ENCODE data around the gene MRGPRF.
A peak's percentile ranks its signal among the peaks of the same experiment; 100 is the strongest.

The MRGPRF gene

DNA sequence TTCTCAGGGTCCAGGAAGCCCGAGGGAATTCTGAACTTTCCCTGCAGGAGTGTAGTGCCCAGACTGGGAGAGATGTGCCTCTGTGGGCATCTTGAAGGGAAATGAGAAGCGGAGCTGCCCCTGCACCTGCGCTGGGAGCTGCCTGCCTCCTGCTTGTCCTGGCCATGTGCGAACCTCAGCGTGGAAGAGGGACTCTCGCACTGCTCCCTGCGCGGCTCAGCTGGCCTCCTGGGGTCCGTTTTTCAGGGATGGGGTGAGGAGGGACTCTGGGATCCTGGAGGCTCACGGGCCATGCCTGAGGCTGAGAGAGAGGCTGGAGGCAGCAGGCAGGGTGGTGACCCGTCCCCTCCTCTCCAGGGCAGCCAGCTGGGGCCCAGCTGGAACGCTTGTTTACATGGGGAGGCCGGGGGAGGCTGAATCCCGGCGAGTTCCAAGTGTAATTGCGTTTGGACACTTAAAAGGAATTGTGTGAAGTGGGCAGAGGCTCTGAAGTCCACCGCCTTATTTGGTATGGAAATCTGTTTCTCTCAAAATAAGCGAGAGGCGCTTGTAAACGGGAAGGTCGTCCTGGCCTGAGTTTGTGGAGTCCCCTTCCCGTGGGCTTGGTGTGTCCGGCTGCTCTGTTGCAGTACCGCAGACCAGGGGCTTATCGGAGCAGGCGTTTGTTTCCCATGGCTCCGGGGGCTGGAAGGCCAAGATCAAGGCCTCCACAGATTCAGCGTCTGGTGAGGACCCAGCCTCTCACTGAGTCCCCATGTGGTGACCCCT is 1.2 kb upstream of the MRGPRF start:
- in situ Hi-C loops (cut with MboI; ENCODE audit: low pct_unique_long_range_greater_than_20kb, low sequenced_read_pairs, unreplicated experiment), result no loop called here
- DNase-seq (ENCODE audit: low spot score), result no peak
- TF ChIP-seq, protein P1, sequence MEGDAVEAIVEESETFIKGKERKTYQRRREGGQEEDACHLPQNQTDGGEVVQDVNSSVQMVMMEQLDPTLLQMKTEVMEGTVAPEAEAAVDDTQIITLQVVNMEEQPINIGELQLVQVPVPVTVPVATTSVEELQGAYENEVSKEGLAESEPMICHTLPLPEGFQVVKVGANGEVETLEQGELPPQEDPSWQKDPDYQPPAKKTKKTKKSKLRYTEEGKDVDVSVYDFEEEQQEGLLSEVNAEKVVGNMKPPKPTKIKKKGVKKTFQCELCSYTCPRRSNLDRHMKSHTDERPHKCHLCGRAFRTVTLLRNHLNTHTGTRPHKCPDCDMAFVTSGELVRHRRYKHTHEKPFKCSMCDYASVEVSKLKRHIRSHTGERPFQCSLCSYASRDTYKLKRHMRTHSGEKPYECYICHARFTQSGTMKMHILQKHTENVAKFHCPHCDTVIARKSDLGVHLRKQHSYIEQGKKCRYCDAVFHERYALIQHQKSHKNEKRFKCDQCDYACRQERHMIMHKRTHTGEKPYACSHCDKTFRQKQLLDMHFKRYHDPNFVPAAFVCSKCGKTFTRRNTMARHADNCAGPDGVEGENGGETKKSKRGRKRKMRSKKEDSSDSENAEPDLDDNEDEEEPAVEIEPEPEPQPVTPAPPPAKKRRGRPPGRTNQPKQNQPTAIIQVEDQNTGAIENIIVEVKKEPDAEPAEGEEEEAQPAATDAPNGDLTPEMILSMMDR (IDR thresholded peaks at IDR 0.05; ENCODE audit: extremely low read depth, insufficient read depth, missing control alignments), result no peak

DNA sequence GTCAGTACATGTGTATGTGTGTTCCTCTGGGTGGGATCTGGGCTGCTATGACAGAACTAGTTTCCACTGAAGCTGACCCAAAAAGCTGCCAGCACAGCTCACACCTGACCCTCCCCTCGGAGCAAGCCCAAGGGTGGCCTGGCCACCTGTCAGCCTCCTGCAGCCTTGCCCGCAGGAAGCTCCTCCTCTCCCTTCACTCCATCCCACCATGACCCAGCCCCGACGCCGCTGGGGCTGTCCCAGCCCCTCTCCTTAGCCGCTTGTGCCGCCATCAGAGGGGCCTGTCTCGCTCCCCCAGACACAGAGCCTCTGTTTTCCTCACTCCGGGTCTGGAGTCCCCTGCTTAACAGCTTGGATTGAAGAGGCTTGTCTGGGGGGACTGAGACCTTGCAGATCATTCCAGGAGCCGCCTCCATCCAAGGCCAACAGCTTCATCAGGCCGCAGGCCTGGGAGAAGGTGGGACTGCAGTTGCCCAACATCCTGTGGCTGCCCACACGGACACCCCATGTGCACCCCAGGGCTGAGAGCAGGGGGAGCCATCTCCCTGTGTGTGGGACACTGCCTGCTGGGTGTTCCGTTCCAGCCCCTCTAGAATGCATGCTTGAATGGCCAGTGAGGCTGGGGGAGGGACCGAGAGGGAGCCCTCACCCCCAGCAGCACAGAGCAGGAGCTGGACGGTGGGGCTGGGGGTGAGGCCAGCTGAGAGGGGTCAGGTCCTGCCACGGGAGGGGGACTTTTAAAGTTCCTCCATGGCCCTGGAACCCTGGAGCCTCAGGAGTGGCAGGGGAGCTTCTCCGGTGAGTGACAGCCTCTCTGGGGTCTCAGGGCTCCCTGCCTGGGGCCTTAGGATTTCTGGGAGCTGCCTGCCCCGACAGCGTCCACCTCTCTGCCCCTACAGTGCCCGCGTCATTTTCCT is 696 bp downstream of the MRGPRF start:
- TF ChIP-seq, protein P1 (IDR thresholded peaks at IDR 0.05; ENCODE audit: extremely low read depth, insufficient read depth, missing control alignments), result no peak
- no peak for DNase-seq (ENCODE audit: low spot score)
- in situ Hi-C loops (cut with MboI; ENCODE audit: low pct_unique_long_range_greater_than_20kb, low sequenced_read_pairs, unreplicated experiment), result no loop called here

- in situ Hi-C loops (cut with MboI; ENCODE audit: low pct_unique_long_range_greater_than_20kb, low sequenced_read_pairs, unreplicated experiment), result no loop called here
- TF ChIP-seq, protein P1 (IDR thresholded peaks at IDR 0.05; ENCODE audit: extremely low read depth, insufficient read depth, missing control alignments), result no peak
- DNase-seq (ENCODE audit: low spot score), result no peak
Measured at GRCh38 chr11:69011624-69012091, 1.4 kb downstream of the MRGPRF start.

- TF ChIP-seq, protein P1 (IDR thresholded peaks at IDR 0.05; ENCODE audit: extremely low read depth, insufficient read depth, missing control alignments), result no peak
- peak; percentile 59 for DNase-seq (ENCODE audit: low spot score)
- in situ Hi-C loops (cut with MboI; ENCODE audit: low pct_unique_long_range_greater_than_20kb, low sequenced_read_pairs, unreplicated experiment), result no loop called here
Measured at GRCh38 chr11:69010964-69011623, 2.0 kb downstream of the MRGPRF start.

DNA sequence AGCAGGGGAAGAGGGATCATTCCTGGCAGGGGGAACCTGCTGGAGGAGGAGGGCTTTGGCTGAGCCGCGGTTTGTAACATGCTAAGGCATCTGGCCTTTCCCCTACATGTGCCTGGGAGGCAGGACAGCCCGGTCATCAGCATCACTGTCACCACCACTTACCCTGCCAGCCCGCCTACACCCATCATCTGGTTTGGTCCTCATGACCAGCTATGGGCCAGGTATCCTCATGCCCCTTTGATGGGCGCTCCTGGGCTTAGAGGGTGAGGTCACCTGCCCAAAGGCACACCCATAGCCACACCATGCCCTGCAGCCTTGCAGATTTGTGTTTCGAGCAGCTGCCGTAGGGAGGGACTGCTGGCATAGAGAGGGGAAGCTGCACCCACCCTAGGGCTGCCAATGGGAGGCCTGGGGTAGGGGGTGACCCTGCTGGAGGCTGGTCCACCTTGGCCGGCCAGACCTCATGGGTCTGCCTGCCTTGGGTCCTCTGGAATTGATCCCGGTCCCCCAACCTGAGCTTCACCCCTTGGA is 2.6 kb downstream of the MRGPRF start:
- in situ Hi-C loops (cut with MboI; ENCODE audit: low pct_unique_long_range_greater_than_20kb, low sequenced_read_pairs, unreplicated experiment), result no loop called here
- DNase-seq (ENCODE audit: low spot score), result no peak
- TF ChIP-seq, protein P1 (IDR thresholded peaks at IDR 0.05; ENCODE audit: extremely low read depth, insufficient read depth, missing control alignments), result no peak
